ENCODE results near the gene P2RX4. TPM values are rescaled to one million over a fixed set of nuclear protein-coding genes. Genes with fewer than 3 reads are reported as not detected.
A peak's percentile ranks its signal among the peaks of the same experiment; 100 is the strongest.

P2RX4 gene
- total and polyA plus RNA-seq, 4 donors = 16.5 to 32.1 (median 21.8) TPM

- H3K9me3 ChIP-seq (ENCODE audit: control insufficient read depth in 4 of 4, low read length in 3 of 4) = no peaks in the 10 kb centered on the region
- no peak for DNase-seq (ENCODE audit: low spot score)
- TF ChIP-seq, protein P1, sequence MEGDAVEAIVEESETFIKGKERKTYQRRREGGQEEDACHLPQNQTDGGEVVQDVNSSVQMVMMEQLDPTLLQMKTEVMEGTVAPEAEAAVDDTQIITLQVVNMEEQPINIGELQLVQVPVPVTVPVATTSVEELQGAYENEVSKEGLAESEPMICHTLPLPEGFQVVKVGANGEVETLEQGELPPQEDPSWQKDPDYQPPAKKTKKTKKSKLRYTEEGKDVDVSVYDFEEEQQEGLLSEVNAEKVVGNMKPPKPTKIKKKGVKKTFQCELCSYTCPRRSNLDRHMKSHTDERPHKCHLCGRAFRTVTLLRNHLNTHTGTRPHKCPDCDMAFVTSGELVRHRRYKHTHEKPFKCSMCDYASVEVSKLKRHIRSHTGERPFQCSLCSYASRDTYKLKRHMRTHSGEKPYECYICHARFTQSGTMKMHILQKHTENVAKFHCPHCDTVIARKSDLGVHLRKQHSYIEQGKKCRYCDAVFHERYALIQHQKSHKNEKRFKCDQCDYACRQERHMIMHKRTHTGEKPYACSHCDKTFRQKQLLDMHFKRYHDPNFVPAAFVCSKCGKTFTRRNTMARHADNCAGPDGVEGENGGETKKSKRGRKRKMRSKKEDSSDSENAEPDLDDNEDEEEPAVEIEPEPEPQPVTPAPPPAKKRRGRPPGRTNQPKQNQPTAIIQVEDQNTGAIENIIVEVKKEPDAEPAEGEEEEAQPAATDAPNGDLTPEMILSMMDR (IDR thresholded peaks at IDR 0.05; ENCODE audit: low read depth, low read length, missing input control) = no peak
- TF ChIP-seq, protein P2, sequence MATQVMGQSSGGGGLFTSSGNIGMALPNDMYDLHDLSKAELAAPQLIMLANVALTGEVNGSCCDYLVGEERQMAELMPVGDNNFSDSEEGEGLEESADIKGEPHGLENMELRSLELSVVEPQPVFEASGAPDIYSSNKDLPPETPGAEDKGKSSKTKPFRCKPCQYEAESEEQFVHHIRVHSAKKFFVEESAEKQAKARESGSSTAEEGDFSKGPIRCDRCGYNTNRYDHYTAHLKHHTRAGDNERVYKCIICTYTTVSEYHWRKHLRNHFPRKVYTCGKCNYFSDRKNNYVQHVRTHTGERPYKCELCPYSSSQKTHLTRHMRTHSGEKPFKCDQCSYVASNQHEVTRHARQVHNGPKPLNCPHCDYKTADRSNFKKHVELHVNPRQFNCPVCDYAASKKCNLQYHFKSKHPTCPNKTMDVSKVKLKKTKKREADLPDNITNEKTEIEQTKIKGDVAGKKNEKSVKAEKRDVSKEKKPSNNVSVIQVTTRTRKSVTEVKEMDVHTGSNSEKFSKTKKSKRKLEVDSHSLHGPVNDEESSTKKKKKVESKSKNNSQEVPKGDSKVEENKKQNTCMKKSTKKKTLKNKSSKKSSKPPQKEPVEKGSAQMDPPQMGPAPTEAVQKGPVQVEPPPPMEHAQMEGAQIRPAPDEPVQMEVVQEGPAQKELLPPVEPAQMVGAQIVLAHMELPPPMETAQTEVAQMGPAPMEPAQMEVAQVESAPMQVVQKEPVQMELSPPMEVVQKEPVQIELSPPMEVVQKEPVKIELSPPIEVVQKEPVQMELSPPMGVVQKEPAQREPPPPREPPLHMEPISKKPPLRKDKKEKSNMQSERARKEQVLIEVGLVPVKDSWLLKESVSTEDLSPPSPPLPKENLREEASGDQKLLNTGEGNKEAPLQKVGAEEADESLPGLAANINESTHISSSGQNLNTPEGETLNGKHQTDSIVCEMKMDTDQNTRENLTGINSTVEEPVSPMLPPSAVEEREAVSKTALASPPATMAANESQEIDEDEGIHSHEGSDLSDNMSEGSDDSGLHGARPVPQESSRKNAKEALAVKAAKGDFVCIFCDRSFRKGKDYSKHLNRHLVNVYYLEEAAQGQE (IDR thresholded peaks at IDR 0.05) = peak; percentile 14
- TF ChIP-seq HNF4G (IDR thresholded peaks at IDR 0.05) (no peak), JUND (IDR thresholded peaks at IDR 0.05) (peak in 1 of 2 donors; percentile 22), GABPA (IDR thresholded peaks at IDR 0.05 in 1 of 2, conservative IDR thresholded peaks at IDR 0.05 in 1 of 2) (no peak), YY1 (IDR thresholded peaks at IDR 0.05) (no peak), NR2F2 (IDR thresholded peaks at IDR 0.05) (no peak), RAD21 (IDR thresholded peaks at IDR 0.05) (peak in 1 of 2 donors; percentile 14), RXRA (IDR thresholded peaks at IDR 0.05) (peak; percentile 24 to 48), EGR1 (IDR thresholded peaks at IDR 0.05; ENCODE audit: low read depth in 2 of 2) (no peak), FOXA2 (IDR thresholded peaks at IDR 0.05) (peak; percentile 38), TAF1 (conservative IDR thresholded peaks at IDR 0.05) (no peak), HNF4A (conservative IDR thresholded peaks at IDR 0.05) (peak; percentile 34 to 56), SP1 (IDR thresholded peaks at IDR 0.05) (peak; percentile 32), MAX (IDR thresholded peaks at IDR 0.05) (no peak), FOXA1 (IDR thresholded peaks at IDR 0.05) (no peak)
- TF ChIP-seq, protein P3, sequence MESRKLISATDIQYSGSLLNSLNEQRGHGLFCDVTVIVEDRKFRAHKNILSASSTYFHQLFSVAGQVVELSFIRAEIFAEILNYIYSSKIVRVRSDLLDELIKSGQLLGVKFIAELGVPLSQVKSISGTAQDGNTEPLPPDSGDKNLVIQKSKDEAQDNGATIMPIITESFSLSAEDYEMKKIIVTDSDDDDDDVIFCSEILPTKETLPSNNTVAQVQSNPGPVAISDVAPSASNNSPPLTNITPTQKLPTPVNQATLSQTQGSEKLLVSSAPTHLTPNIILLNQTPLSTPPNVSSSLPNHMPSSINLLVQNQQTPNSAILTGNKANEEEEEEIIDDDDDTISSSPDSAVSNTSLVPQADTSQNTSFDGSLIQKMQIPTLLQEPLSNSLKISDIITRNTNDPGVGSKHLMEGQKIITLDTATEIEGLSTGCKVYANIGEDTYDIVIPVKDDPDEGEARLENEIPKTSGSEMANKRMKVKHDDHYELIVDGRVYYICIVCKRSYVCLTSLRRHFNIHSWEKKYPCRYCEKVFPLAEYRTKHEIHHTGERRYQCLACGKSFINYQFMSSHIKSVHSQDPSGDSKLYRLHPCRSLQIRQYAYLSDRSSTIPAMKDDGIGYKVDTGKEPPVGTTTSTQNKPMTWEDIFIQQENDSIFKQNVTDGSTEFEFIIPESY (IDR thresholded peaks at IDR 0.05) = no peak
- TF ChIP-seq, protein P4, sequence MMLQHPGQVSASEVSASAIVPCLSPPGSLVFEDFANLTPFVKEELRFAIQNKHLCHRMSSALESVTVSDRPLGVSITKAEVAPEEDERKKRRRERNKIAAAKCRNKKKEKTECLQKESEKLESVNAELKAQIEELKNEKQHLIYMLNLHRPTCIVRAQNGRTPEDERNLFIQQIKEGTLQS (IDR thresholded peaks at IDR 0.05) = no peak
- peaks cover 2 to 4% (median 3%) of the 10 kb centered on the region in 4 donors for H3K36me3 ChIP-seq (ENCODE audit: control insufficient read depth in 4 of 4, insufficient read depth in 3 of 4, low read depth in 1 of 4, low read length in 3 of 4)
- 38% methylated on average over 5 of the region's 5 CpGs for WGBS
- H3K27ac ChIP-seq (ENCODE audit: low read depth in 1 of 2, low read length in 2 of 2) = peak overlapping the region; percentile 75 to 98
- peaks cover 5 to 26% (median 18%) of the 10 kb centered on the region in 4 donors for H3K4me1 ChIP-seq (ENCODE audit: control insufficient read depth in 4 of 4, insufficient read depth in 4 of 4, low read length in 3 of 4)
- no peak overlapping the region for H3K4me3 ChIP-seq (ENCODE audit: low read depth in 1 of 3, low read length in 3 of 3)
- no peaks in the 10 kb centered on the region for H3K27me3 ChIP-seq (ENCODE audit: control insufficient read depth in 4 of 4, insufficient read depth in 4 of 4, low read length in 3 of 4)
- peak overlapping the region in 1 of 2 donors; percentile 48 for H3K9ac ChIP-seq (ENCODE audit: low read depth in 1 of 2, low read length in 2 of 2)
Observed at GRCh38 chr12:121217761-121218160, 7.8 kb downstream of the P2RX4 start.

All from liver (tissue), 9 donors.